ENCODE data around the gene NPR2. TPM values are rescaled to one million over a fixed set of nuclear protein-coding genes. Genes with fewer than 3 reads are reported as not detected.

The NPR2 gene
- total RNA-seq, 2 experiments from 2014 or later: 4.7 to 9.8 TPM

DNA sequence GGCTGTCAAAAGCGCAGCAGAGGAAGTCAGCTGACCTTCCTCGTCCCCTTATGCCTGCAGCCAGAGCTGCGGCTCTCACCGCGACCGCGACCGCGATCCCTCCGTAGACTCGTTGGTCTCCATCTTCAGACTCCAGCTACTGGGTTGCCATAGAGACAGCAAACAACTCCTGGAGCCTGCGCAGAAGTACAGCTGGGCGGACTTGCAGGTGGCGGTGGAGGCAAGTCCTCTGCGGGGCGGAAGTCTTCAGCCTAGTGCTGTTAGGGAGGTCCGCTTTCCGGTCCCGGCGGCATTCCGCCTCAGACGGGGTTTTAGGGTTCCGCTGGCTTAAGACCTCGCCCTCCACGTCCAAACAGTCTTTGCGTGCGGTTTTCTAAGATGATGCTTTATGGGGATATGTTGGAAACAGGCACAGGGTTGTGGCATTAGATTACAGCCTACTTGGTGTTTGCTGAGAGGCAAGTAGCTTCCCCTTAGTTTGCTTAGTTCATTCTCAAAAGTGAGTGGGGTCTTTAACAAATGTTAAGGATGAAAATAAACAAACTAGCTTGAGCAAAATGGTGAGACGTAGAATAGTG is 20.7 kb downstream of the NPR2 start, which contains the start of gene SPAG8:
TSS of gene SPAG8 (minus strand) at position 238 of the 578 bp plus-strand sequence. CDS start at position 123, 115 bp downstream.
- no peaks in the 10 kb centered on the region for H4K20me1 ChIP-seq (ENCODE audit: insufficient read depth, low read length)
- H3K4me3 ChIP-seq (ENCODE audit: low read depth, low read length, poor library complexity, severe bottlenecking): peak within 1 kb of the TSS; percentile 67
- H3K36me3 ChIP-seq (ENCODE audit: insufficient read depth, low read length): no peaks in the 10 kb centered on the region
- POLR2A ChIA-PET: interaction anchor here (0.6 to 1.8 kb wide), 11 partner anchors 11 to 193 kb away, joined by 3 to 5 read pairs (median 4); no protein-coding TSS in a partner anchor
- H3K4me1 ChIP-seq (ENCODE audit: insufficient read depth, low read length, poor library complexity, severe bottlenecking): peaks cover 29% of the 10 kb centered on the region
- 0 out of 2 replicates have a peak, but pooled peaks cover 4% of the 10 kb centered on the region for H3K9me3 ChIP-seq (ENCODE audit: low read length)
- TF ChIP-seq, protein P1, sequence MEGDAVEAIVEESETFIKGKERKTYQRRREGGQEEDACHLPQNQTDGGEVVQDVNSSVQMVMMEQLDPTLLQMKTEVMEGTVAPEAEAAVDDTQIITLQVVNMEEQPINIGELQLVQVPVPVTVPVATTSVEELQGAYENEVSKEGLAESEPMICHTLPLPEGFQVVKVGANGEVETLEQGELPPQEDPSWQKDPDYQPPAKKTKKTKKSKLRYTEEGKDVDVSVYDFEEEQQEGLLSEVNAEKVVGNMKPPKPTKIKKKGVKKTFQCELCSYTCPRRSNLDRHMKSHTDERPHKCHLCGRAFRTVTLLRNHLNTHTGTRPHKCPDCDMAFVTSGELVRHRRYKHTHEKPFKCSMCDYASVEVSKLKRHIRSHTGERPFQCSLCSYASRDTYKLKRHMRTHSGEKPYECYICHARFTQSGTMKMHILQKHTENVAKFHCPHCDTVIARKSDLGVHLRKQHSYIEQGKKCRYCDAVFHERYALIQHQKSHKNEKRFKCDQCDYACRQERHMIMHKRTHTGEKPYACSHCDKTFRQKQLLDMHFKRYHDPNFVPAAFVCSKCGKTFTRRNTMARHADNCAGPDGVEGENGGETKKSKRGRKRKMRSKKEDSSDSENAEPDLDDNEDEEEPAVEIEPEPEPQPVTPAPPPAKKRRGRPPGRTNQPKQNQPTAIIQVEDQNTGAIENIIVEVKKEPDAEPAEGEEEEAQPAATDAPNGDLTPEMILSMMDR (conservative IDR thresholded peaks at IDR 0.05; ENCODE audit: low read length): no peak
- no peak for TF ChIP-seq EZH2phosphoT487 (IDR thresholded peaks at IDR 0.05; ENCODE audit: borderline replicate concordance, low read depth, low read length)
- peak within 1 kb of the TSS; percentile 93 for H3K4me2 ChIP-seq (ENCODE audit: low read length)
- no TSS peak for BruUV-seq (replicated peaks)
- H3K79me2 ChIP-seq (ENCODE audit: insufficient read depth, low read depth, low read length): peaks cover 10% of the 10 kb centered on the region; the same call in 1 of the 2 replicates
- H3K27ac ChIP-seq (ENCODE audit: low read depth, low read length, poor library complexity, severe bottlenecking): peak within 1 kb of the TSS; percentile 60
- intact Hi-C loops (cut with micrococcal nuclease; ENCODE audit: unreplicated experiment): loop anchor here (1.0 to 5.0 kb wide), 2 partner anchors 80 to 190 kb away; partner anchors contain the start of genes CREB3 and TLN1
- H2AFZ ChIP-seq (ENCODE audit: low read length): peak within 1 kb of the TSS; percentile 83
- H3K9me2 ChIP-seq (ENCODE audit: insufficient read depth, low read length): no peaks in the 10 kb centered on the region
- CTCF ChIA-PET (ENCODE audit: unreplicated experiment): interaction anchor here (0.6 kb wide), 1 partner anchor 22 kb away, joined by 3 read pairs; no protein-coding TSS in a partner anchor
- DNase-seq (ENCODE audit: low spot score): peak; percentile 98

DNA sequence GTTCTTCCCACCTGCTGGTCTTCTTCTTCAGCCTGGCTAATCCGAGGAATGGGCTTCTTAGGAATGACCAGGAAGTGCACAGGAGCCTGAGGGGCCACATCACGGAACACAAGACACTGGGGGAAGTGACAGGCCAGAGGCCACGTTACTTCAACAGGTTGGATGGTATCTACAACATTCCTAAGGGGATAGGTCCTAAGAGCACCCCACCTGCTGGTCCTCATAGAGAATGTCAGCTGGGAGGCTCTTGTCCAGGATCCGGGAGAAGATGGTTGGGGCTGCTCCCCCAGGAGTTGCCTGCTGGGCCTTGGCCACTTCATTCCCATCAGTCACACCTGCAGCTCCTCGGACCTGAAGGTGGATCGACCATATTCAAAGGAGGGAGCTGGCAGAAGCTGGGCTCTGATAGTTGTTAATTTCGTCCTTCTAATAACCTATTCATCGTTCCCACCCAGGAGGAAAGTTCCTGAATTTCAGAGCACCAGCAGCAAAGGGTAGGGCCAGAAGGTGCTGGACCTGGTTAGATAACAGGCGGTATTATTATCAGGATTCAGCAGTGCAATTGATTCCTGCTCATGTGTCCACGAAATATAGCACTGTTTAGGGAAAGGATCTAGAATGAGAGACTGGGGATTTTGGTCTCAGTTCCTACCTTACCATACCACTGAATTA is 22.2 kb downstream of the NPR2 start:
- intact Hi-C loops (cut with micrococcal nuclease; ENCODE audit: unreplicated experiment): loop anchor here (2.0 to 5.0 kb wide), 4 partner anchors 57 to 191 kb away; partner anchors contain the start of genes GBA2 and RGP1
- H3K79me2 ChIP-seq (ENCODE audit: insufficient read depth, low read depth, low read length): peaks cover 10% of the 10 kb centered on the region; the same call in 1 of the 2 replicates
- peak overlapping the region; percentile 93 for H3K4me3 ChIP-seq (ENCODE audit: low read depth, low read length, poor library complexity, severe bottlenecking)
- CTCF ChIA-PET (ENCODE audit: unreplicated experiment): no interaction called here
- BruUV-seq (replicated peaks): TSS peak; percentile 83
- no peaks in the 10 kb centered on the region for H4K20me1 ChIP-seq (ENCODE audit: insufficient read depth, low read length)
- POLR2A ChIA-PET: interaction anchor here (0.6 to 2.2 kb wide), 11 partner anchors 9 to 220 kb away, joined by 3 to 7 read pairs (median 4); partner anchors contain the start of genes ARHGEF39, GBA2, RGP1 and TLN1
- H3K4me1 ChIP-seq (ENCODE audit: insufficient read depth, low read length, poor library complexity, severe bottlenecking): peaks cover 29% of the 10 kb centered on the region
- H3K36me3 ChIP-seq (ENCODE audit: insufficient read depth, low read length): no peaks in the 10 kb centered on the region
- no peak for TF ChIP-seq EZH2phosphoT487 (IDR thresholded peaks at IDR 0.05; ENCODE audit: borderline replicate concordance, low read depth, low read length)
- TF ChIP-seq, protein P1 (conservative IDR thresholded peaks at IDR 0.05; ENCODE audit: low read length): peak; percentile 73
- peak; percentile 30 for DNase-seq (ENCODE audit: low spot score)
- H3K9me3 ChIP-seq (ENCODE audit: low read length): 0 out of 2 replicates have a peak, but pooled peaks cover 4% of the 10 kb centered on the region
- H3K27ac ChIP-seq (ENCODE audit: low read depth, low read length, poor library complexity, severe bottlenecking): peak overlapping the region; percentile 82
- H3K9me2 ChIP-seq (ENCODE audit: insufficient read depth, low read length): no peaks in the 10 kb centered on the region
- peak overlapping the region; percentile 93 for H3K4me2 ChIP-seq (ENCODE audit: low read length)
- no peak overlapping the region for H2AFZ ChIP-seq (ENCODE audit: low read length)
